ENCODE measurements around the gene SERPINA1.

The SERPINA1 gene

DNA sequence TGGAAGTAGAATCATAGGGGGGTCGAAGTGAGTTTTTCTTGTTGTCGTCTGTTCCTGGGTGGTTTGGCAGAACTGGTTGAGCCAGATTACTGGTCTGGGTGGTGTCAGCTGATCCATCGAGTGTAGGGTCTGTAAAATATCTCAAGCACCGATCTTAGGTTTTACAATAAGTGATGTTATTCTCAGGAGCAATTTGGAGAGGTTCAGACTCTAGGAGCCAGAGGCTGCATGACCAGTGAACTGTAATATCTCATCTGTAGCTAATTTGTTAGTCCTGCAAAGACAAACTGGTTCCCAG lies 9.7 kb upstream of the SERPINA1 start:
- H3K23ac ChIP-seq (ENCODE audit: low read length in 2 of 2), result no peak overlapping the region
- no peaks in the 10 kb centered on the region for H3K36me3 ChIP-seq (ENCODE audit: control insufficient read depth in 1 of 2, insufficient read depth in 2 of 2, low read depth in 1 of 2, low read length in 2 of 2)
- no peaks in the 10 kb centered on the region for H3K4me1 ChIP-seq (ENCODE audit: control insufficient read depth, insufficient read depth, low read depth, low read length)
- H3K9ac ChIP-seq (ENCODE audit: low read length), result no peak overlapping the region
- H3K18ac ChIP-seq (ENCODE audit: low read depth in 1 of 2, low read length in 2 of 2), result no peak overlapping the region
- no peaks in the 10 kb centered on the region for H3K9me3 ChIP-seq (ENCODE audit: control insufficient read depth, low read length)
- H4K91ac ChIP-seq (ENCODE audit: low read length), result no peak overlapping the region
- H2BK120ac ChIP-seq (ENCODE audit: low read depth, low read length), result no peak overlapping the region
- no peak overlapping the region for H2BK12ac ChIP-seq (ENCODE audit: low read length in 2 of 2)
- no peak overlapping the region for H3K4me2 ChIP-seq (ENCODE audit: low read length, poor library complexity, severe bottlenecking)
- H3K14ac ChIP-seq (ENCODE audit: low read length in 2 of 2), result no peak overlapping the region
- no peak overlapping the region for H3K4me3 ChIP-seq (ENCODE audit: insufficient read depth in 1 of 2, low read depth in 1 of 2, low read length in 2 of 2)
- no peak overlapping the region for H3K27ac ChIP-seq (ENCODE audit: low read length, poor library complexity, severe bottlenecking)
- H4K8ac ChIP-seq (ENCODE audit: low read length), result no peak overlapping the region
- 11% methylated on average over 4 of the region's 4 CpGs for WGBS
- no peak overlapping the region for H2AK5ac ChIP-seq (ENCODE audit: low read length, severe bottlenecking)
- H2BK15ac ChIP-seq (ENCODE audit: low read depth, poor library complexity, severe bottlenecking), result no peak overlapping the region
- no peak overlapping the region for H3K4ac ChIP-seq (ENCODE audit: low read depth in 1 of 2, low read length in 2 of 2)
- no peak overlapping the region for H2BK5ac ChIP-seq (ENCODE audit: low read depth, low read length, poor library complexity, severe bottlenecking)
- H3K27me3 ChIP-seq (ENCODE audit: control insufficient read depth in 1 of 2, insufficient read depth in 1 of 2, low read length in 2 of 2), result no peaks in the 10 kb centered on the region
- no peaks in the 10 kb centered on the region for H3K79me1 ChIP-seq (replicated peaks; ENCODE audit: low read length, poor library complexity, severe bottlenecking)
- H2AFZ ChIP-seq (ENCODE audit: low read depth, low read length), result no peak overlapping the region
- no peak for DNase-seq

DNA sequence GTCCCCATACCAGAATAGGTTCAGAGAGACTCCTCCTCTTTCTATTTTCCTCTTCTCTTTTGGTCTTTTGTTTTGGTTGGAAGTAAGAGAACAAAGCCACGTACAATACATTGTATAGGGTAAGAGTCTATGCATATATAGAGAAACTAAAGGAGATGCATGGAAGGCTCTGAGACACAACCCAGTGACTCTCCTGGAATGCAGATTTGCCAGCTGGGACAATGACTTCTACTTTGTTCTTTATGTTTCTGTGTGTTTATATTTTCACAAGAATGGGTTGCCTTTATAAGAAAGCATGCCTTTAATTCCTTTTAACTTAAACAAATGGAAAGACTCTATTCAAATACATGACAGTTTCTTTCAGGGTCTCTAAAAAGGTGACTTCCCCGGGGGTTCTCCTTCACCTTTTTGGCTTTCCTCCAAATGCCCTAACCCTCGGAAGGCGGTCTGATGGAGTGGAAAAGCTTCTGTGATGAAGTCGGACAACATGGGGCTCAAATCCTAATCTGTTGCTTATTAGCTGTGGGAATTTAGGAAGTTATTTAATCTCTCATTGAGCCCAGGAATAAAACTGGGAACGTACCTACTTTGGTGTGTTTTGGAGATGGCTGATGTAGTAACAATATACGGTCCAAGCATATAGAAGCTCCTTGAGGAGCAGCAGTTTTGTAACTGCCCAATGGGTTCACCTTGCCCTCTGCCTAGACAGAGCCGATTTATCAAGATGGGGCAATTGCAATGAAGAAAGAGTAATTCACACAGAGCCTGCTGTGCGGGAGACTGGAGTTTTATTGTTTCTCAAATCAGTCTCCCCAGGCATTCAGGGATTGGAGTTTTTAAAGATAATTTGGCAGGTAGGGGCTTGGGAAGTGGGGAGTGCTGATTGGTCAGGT lies 9.1 kb upstream of the SERPINA1 start:
- Histone ChIP-seq H3K4me2 (ENCODE audit: low read length, poor library complexity, severe bottlenecking) (no peak overlapping the region), H3K9me3 (ENCODE audit: control insufficient read depth, low read length) (no peaks in the 10 kb centered on the region), H4K8ac (ENCODE audit: low read length) (no peak overlapping the region), H3K9ac (ENCODE audit: low read length) (no peak overlapping the region), H2BK12ac (ENCODE audit: low read length in 2 of 2) (no peak overlapping the region), H3K27me3 (ENCODE audit: control insufficient read depth in 1 of 2, insufficient read depth in 1 of 2, low read length in 2 of 2) (no peaks in the 10 kb centered on the region), H3K79me1 (replicated peaks; ENCODE audit: low read length, poor library complexity, severe bottlenecking) (no peaks in the 10 kb centered on the region), H3K4me3 (ENCODE audit: insufficient read depth in 1 of 2, low read depth in 1 of 2, low read length in 2 of 2) (no peak overlapping the region), H3K14ac (ENCODE audit: low read length in 2 of 2) (no peak overlapping the region), H3K27ac (ENCODE audit: low read length, poor library complexity, severe bottlenecking) (no peak overlapping the region), H4K91ac (ENCODE audit: low read length) (no peak overlapping the region), H3K36me3 (ENCODE audit: control insufficient read depth in 1 of 2, insufficient read depth in 2 of 2, low read depth in 1 of 2, low read length in 2 of 2) (no peaks in the 10 kb centered on the region), H3K18ac (ENCODE audit: low read depth in 1 of 2, low read length in 2 of 2) (no peak overlapping the region), H2AK5ac (ENCODE audit: low read length, severe bottlenecking) (no peak overlapping the region), H3K4ac (ENCODE audit: low read depth in 1 of 2, low read length in 2 of 2) (no peak overlapping the region), H3K23ac (ENCODE audit: low read length in 2 of 2) (no peak overlapping the region), H2BK5ac (ENCODE audit: low read depth, low read length, poor library complexity, severe bottlenecking) (no peak overlapping the region), H2AFZ (ENCODE audit: low read depth, low read length) (no peak overlapping the region), H3K4me1 (ENCODE audit: control insufficient read depth, insufficient read depth, low read depth, low read length) (no peaks in the 10 kb centered on the region), H2BK120ac (ENCODE audit: low read depth, low read length) (no peak overlapping the region), H2BK15ac (ENCODE audit: low read depth, poor library complexity, severe bottlenecking) (no peak overlapping the region)
- 41% methylated on average over 9 of the region's 9 CpGs for WGBS
- no peak for DNase-seq

DNA sequence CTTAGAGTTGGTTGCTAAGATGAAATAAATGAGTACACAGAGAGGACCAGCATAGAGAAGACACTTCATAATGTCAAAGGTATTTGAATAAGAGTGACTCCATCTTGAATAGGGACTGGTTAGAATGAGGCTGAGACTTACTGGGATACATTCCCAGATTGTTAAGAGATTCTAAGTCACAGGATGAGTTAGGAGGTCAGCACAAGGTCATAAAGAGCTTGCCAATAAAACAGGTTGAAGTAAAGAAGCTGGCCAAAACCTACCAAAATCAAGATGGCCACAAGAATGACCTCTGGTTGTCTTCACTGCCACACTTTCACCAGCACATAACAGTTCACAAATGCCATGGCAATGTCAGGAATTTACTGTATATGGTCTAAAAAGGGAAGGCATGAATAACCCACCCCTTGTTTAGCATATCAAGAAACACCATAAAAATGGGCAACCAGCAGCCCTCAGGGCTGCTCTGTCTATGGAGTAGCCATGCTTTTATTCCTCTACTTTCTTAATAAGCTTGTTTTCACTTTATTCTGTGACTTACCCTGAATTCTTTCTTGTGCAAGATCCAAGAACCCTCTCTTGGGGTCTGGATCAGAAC lies 8.3 kb upstream of the SERPINA1 start:
- H2BK15ac ChIP-seq (ENCODE audit: low read depth, poor library complexity, severe bottlenecking), result no peak overlapping the region
- no peak for DNase-seq
- no peak overlapping the region for H3K23ac ChIP-seq (ENCODE audit: low read length in 2 of 2)
- H3K9me3 ChIP-seq (ENCODE audit: control insufficient read depth, low read length), result no peaks in the 10 kb centered on the region
- H2BK5ac ChIP-seq (ENCODE audit: low read depth, low read length, poor library complexity, severe bottlenecking), result no peak overlapping the region
- no peak overlapping the region for H3K4me3 ChIP-seq (ENCODE audit: insufficient read depth in 1 of 2, low read depth in 1 of 2, low read length in 2 of 2)
- H3K36me3 ChIP-seq (ENCODE audit: control insufficient read depth in 1 of 2, insufficient read depth in 2 of 2, low read depth in 1 of 2, low read length in 2 of 2), result no peaks in the 10 kb centered on the region
- H4K8ac ChIP-seq (ENCODE audit: low read length), result no peak overlapping the region
- H3K4me1 ChIP-seq (ENCODE audit: control insufficient read depth, insufficient read depth, low read depth, low read length), result no peaks in the 10 kb centered on the region
- no peaks in the 10 kb centered on the region for H3K27me3 ChIP-seq (ENCODE audit: control insufficient read depth in 1 of 2, insufficient read depth in 1 of 2, low read length in 2 of 2)
- no peak overlapping the region for H2BK120ac ChIP-seq (ENCODE audit: low read depth, low read length)
- H3K27ac ChIP-seq (ENCODE audit: low read length, poor library complexity, severe bottlenecking), result no peak overlapping the region
- no peak overlapping the region for H2AFZ ChIP-seq (ENCODE audit: low read depth, low read length)
- no peak overlapping the region for H2BK12ac ChIP-seq (ENCODE audit: low read length in 2 of 2)
- H3K4me2 ChIP-seq (ENCODE audit: low read length, poor library complexity, severe bottlenecking), result no peak overlapping the region
- no peak overlapping the region for H3K18ac ChIP-seq (ENCODE audit: low read depth in 1 of 2, low read length in 2 of 2)
- no peak overlapping the region for H3K14ac ChIP-seq (ENCODE audit: low read length in 2 of 2)
- no peak overlapping the region for H3K4ac ChIP-seq (ENCODE audit: low read depth in 1 of 2, low read length in 2 of 2)
- H4K91ac ChIP-seq (ENCODE audit: low read length), result no peak overlapping the region
- no peak overlapping the region for H2AK5ac ChIP-seq (ENCODE audit: low read length, severe bottlenecking)
- H3K9ac ChIP-seq (ENCODE audit: low read length), result no peak overlapping the region
- H3K79me1 ChIP-seq (replicated peaks; ENCODE audit: low read length, poor library complexity, severe bottlenecking), result no peaks in the 10 kb centered on the region

DNA sequence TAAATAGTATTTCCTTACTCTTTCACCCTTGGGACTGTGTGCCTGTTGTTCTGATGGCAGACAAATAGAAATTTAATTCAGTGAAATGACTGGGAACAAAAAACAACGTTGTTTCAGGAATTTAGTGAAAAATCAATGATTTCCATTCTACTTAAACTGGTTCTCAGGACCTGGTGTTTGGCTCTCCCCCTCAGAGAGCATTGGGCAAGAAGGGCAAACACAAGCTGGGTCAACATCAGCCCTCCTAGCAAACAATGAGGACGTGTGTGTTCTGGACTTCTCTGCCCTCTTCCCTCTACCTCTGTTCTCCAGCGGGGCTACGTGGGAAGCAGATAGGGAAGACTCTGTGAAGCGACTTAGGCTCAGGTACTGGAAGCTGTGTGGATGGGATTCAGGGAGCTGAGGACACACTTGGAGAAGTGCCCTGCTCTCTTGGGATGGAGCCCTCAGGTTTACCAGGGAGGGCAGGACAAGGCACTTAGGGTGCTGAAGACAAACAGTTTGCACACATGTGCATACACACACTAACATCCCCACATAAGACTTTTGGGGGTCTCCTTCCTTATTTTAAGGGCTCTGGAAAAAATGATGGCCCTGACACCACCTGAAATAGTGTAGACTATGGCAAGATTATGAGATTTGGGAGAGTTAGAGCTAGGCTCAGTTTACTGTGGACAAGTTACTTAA lies 7.6 kb upstream of the SERPINA1 start:
- WGBS, result 62% methylated on average over 4 of the region's 5 CpGs
- no peak overlapping the region for H2BK5ac ChIP-seq (ENCODE audit: low read depth, low read length, poor library complexity, severe bottlenecking)
- no peak overlapping the region for H3K9ac ChIP-seq (ENCODE audit: low read length)

More for the DNA sequence above, 7.6 kb upstream of the SERPINA1 start:
- Histone ChIP-seq H3K9me3 (ENCODE audit: control insufficient read depth, low read length) (no peaks in the 10 kb centered on the region), H2BK15ac (ENCODE audit: low read depth, poor library complexity, severe bottlenecking) (no peak overlapping the region), H3K4ac (ENCODE audit: low read depth in 1 of 2, low read length in 2 of 2) (no peak overlapping the region), H3K18ac (ENCODE audit: low read depth in 1 of 2, low read length in 2 of 2) (no peak overlapping the region), H3K4me3 (ENCODE audit: insufficient read depth in 1 of 2, low read depth in 1 of 2, low read length in 2 of 2) (no peak overlapping the region), H2BK120ac (ENCODE audit: low read depth, low read length) (no peak overlapping the region), H3K27me3 (ENCODE audit: control insufficient read depth in 1 of 2, insufficient read depth in 1 of 2, low read length in 2 of 2) (no peaks in the 10 kb centered on the region), H3K27ac (ENCODE audit: low read length, poor library complexity, severe bottlenecking) (no peak overlapping the region), H3K23ac (ENCODE audit: low read length in 2 of 2) (no peak overlapping the region), H4K91ac (ENCODE audit: low read length) (no peak overlapping the region), H3K4me2 (ENCODE audit: low read length, poor library complexity, severe bottlenecking) (no peak overlapping the region), H2BK12ac (ENCODE audit: low read length in 2 of 2) (no peak overlapping the region), H3K36me3 (ENCODE audit: control insufficient read depth in 1 of 2, insufficient read depth in 2 of 2, low read depth in 1 of 2, low read length in 2 of 2) (no peaks in the 10 kb centered on the region), H3K79me1 (replicated peaks; ENCODE audit: low read length, poor library complexity, severe bottlenecking) (no peaks in the 10 kb centered on the region), H2AK5ac (ENCODE audit: low read length, severe bottlenecking) (no peak overlapping the region), H3K14ac (ENCODE audit: low read length in 2 of 2) (no peak overlapping the region), H3K4me1 (ENCODE audit: control insufficient read depth, insufficient read depth, low read depth, low read length) (no peaks in the 10 kb centered on the region), H4K8ac (ENCODE audit: low read length) (no peak overlapping the region), H2AFZ (ENCODE audit: low read depth, low read length) (no peak overlapping the region)
- no peak for DNase-seq

Measured in mesenchymal stem cell (in vitro differentiated cells and primary cell).